Stimulated activated CD4-positive, alpha-beta T cell treated with anti-CD3 and anti-CD28 coated beads, Interleukin-2, amount 100 ng/mL, for 4 hours (primary cell): ENCODE measurements around the gene PRIMA1.

ENCODE experiments used
- DNase-seq: peaks from one replicate; pipeline ENCODE4 v3.0.0-alpha.2; 2020; ENCODE audit warnings: low read depth

Gene PRIMA1

DNA sequence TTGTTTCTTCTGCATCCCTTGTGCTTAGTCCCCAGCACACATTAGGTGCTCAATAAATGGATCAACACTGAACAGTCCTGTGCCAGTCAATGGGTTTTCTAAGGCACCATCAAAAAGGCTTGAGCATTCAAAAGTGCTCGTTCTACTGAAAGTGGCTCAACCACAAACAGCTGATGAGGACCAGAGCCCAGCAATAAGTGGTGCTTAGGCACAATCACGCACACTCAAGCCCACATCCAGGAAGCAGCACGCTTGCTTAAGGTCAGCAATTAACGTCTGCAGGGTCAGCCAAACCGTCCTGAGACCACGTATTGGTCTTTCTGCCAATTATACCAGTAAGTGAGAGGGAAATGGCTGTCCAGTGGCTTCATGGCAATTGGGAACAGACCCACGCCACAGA, 56.5 kb downstream of the PRIMA1 start:
- DNase-seq, result no peak

DNA sequence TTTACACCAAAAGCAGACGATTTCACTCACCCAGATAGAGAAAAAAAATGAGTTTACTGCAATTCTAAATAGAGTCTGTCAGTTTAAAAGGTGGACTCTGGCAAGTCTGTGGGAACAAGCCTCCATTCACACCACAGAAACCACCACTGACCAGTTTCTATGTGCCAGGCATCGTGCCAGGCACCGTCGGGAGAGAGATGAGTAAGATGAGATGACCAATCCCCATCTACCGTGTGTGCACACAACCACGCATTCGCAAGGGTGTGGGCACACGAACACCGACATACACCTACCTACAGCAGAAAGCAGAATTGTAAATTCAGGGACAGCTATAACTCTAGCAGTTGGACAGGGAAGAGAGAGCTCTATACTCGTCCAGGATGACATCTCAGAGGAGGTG, 58.3 kb downstream of the PRIMA1 start:
- no peak for DNase-seq

DNA sequence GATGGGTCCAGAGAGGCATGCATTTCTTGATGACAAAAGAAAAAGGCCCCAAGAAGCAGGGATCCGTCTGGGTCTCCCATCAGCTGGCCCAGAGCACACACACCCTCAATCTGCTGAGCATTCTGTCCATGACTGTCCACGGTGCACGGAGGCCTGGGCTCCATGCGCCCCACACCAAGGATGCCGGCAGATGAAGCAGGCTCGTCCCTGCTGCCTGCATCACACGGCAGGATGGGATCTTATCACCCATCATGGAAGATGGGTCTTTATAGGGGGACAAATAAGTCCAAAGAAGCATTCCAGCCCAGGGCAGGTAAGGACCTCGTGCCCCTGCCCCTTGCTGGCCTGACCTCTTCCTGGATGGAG, 59.7 kb downstream of the PRIMA1 start:
- DNase-seq, result no peak

DNA sequence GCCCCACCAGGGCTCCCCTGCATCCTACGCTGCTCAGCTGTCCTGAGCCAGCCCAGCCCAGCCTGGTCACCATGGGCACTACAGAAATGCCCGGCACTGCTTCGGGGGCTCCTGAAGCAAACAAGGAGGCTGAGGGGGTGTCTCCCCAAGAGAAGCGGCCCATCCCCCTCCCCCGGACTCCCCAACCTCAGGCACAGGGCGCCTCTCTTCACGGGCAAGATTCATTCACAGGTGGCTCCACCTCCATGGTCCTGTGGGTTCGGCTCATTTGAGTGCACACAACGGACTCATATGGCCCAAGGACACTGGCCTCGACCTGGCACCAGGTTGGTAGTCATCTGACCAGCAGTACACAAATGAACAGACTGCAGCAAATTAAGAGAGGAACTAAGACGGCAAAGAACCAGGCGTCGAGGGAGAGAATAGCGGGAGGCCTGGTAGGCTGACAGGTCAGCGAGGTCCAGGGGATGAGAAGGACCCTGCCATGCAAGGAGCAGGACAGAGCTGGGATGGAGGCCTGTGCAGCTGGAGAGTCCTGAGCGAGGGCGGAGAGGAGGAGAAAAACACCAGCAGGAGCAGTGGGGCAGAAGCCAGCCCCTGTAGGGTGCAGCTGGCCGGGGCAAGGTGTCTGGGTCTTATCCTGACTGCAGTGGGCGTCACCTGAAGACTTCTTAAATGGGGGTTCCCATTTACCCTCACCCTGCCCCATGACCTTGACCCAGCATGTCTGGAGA, 60.2 kb downstream of the PRIMA1 start:
- DNase-seq, result no peak

DNA sequence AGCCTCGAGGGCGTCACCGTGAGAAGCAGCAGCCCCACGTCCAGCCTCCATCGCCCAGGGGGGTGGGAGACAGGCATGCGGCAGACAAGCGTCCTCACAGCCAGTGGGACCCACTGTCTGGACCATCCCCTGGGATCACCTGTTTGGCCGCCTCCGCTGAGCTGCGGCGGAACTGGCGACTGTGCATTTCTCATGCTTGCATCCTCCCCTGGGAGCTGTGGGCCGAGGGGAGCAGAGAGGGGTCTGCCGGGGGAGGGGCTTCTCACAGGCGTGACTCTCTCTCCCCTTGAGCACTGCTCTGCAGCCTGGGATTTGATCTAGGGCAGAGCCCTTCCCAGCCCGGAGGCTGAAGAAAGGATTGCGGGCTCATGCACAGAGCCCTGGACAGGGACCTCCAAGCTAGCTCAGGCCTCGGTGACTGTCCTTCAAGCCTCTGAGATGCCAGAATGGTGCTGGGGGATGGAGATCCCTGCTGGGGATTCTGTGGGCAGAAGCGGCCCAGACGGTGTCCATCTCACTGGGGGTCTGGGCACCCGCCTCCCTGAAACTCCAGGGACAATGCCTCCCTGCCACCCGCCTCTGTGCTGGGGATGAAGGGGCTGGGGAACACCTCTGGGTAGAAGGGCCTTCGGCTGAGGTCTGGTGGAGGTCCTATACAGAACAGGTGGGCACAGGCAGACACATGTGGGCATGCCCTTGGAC, 61.1 kb downstream of the PRIMA1 start:
- DNase-seq, result no peak

DNA sequence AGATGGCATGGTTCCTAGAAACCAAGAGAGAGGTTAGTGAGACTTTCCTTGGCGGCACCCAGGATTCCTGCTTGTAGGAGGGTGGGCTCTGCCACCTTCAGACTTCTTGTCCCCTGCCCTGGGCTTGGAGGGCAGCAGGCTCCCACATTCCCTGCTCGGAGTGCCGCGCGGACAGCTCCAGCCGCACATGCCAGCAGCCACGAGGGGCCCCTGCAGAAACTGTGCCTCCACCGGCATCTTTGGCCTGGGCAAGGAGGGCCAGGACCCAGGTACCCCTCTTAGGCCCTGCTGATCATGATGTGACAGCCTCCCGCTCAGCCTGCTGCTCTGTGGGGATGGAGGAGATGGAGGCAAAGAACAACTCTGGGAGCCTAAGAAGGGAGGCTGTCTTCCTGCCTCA, 62.3 kb downstream of the PRIMA1 start:
- no peak for DNase-seq

DNA sequence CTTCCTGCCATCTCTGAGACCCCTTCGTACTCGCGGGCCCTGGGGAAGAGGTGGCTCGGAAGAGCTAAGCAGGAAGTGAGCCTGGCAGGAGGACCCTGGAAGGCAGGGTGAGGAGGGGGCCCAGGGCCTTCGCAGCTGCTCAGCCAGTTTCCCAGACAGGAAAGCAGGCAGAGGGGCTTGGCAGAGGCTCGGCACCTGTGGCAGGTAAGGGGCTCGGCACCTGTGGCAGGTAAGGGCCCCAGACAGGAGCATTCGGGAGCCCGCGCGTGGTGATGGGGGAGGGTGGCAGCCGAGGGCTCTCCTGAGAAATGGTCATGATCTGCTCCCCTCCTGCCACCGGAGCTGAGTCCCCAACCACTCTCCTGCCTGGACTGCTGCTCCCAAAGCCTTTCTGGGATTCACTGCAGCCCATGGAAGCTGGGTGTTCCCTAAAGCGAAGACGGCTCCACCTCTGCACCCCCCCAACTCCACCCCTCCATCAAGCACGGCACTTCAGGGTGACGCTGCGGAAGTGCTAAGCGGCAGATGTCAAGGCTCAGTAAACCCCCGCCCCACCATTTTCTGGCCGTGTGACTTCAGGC, 63.2 kb downstream of the PRIMA1 start:
- no peak for DNase-seq

DNA sequence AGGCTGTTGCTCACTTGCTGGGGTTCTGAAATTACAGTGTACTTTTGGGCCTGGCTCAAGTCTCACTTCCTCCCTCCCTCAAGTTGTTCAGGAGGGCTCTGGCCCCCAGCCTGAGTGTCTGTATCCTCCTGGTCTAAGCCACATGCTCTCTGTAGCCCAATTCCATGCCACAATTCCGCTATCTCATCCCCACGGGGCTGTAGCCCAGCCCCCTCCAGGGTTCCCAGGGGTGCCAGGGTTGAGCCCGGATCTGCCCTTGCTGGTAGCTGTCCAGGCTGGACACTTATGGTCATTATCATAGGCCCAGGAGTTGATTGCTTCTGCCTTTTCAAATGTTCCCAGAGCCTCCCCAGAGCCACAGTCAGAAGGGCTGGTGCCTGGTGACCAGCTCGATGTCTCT, 65.3 kb downstream of the PRIMA1 start:
- DNase-seq, result no peak

DNA sequence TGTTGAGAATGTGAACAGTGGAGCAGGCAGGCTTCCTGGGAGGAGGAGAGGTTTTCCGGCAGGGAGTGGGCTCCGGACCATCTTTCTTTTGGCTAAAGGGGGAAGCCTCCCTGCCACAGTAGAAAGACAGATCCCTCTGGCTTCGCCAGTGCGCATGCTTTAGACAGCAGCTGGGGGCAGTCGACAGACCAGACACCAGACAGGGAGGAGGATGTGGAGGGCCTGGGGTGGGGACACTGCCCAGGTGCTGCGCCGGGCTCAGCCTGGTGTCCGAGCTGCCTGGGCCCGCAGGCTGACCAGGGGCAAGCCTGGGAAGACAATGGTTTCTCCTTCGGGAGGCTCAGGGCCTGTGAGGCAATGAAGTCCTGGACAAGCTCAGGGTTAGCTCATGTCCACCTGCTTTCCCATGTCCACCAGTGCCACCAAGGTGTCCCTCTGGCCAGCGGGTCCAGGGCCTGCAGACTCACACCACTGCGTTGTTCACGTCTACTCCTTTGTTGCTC, 67.3 kb downstream of the PRIMA1 start:
- no peak for DNase-seq

DNA sequence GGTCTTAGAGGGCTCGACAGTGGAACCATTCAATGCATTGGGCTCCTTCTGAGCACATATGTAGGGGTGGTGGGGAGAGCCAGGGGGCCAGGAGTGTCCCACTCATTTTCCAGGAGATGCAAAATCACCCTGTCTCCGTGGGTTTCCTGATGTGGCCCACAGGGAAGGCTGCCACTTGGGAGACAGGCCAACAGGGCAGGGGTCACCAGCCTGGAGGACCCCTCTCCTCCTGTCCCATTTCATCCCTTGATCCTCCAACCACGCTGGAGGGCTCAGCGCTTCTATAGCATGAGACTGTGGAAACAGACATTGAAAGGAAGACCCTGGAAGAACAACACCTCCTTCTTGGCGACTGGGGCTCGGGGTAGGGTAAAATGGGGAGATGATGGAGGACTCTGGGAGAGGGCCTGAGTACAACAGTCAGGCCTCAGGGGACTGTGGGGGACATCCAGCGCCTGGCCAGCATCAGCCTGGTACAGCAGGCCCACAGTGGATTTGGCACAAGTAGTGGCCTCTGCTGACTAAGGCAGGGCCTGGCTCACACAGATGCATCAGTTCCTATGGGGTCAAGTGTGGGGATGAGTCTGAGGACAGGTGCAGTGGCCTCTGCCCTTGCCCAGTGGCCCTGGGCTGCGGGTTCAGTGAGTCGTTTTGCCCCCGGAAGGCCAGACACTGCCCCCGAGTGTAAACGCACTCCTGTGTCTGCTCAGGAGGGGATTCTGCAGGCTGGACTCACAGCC, 68.0 kb downstream of the PRIMA1 start:
- no peak for DNase-seq

DNA sequence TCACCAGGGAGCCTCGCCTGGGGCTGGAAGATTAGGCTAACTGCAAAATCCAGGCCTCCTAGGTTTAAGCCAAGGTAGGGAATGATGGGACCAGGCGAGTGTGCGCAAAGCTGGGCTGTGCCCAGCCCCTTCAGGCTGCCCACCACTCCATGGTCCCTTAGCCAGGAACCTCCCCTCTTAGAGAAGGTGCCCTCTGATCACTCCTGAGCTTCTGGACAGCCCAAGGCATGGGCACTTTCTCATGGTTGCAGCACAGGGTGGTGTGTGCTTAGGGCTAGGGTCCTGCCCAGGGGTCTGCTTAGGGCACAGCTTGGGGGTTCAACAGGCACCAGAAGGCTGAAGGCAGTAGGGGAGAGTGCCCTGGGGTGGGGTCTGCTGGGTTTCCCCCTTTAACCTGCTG, 69.0 kb downstream of the PRIMA1 start:
- no peak for DNase-seq

DNA sequence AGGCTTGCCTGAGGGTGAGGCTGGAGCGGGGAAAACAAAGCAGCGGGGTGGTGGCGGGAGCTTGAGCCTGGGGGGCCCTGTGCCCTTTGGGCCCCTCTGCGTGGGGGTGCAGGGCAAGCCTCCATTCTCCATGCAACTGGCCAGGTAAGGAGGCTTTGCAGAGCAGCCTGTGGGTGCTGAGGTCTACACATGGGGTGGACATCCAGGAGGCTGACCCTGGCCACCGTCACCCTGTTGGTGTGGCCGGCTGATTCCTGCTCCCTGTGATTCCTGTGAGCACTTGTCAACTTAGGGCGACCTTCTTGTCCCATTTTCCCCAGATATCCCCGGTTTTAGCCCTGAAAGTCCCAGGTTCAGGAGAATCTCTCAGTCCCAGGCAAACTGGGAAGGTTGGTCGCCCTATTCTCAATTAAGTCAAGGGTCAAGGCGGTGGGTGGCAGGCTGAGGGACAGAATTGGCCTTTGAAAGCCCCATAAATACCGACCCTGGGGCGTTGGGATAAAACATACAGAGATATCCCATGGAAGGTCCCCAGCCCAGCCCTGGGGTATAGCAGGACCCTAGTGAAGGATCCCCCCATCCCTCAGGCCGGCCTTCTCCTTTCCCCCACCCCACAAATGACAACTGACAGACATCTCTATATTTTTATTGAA, 70.5 kb downstream of the PRIMA1 start:
- no peak for DNase-seq

DNA sequence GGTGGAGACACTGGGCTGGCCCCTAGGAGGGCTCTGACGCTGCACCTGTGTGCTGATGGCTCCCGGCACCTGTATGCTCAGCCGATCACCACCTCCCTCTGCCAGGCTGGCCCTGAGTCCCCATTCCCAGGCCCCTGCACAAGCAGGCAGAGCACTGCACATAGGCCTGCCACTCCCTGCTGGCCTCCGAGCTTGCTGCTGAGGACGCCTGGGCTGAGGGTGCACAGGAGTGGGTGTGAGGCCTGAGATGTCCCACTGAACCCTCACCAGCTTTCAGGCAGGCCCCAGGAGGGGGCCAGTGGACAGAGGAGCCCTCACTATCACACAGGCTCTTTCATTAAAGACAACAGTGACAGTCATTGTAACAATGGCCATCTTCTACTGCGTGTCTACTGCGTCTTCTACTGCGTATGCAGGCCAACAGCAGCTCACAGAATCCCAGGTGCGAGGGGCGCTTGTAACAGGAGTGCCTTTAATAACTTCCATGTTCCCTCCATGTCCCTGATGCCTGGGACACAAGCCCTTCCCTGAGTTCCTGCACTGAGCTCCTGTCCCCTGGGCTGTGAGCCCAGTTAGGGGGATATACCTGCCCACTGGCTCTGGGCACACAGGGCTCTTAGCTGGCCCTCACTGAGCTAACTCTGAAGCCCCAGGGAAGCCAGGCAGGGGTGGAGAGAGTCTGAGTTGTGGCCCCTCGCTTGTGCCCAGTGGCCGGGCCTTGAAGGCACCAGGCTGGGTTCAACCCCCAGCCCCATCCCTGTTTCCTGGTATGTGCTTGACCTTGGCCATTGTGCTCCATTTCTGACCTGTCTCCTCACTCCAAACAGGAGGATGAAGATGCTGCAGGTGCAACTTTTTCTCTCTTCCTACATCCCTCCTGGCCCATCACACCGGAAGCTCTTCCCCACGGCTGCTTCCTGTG, 71.3 kb downstream of the PRIMA1 start:
- DNase-seq, result no peak

DNA sequence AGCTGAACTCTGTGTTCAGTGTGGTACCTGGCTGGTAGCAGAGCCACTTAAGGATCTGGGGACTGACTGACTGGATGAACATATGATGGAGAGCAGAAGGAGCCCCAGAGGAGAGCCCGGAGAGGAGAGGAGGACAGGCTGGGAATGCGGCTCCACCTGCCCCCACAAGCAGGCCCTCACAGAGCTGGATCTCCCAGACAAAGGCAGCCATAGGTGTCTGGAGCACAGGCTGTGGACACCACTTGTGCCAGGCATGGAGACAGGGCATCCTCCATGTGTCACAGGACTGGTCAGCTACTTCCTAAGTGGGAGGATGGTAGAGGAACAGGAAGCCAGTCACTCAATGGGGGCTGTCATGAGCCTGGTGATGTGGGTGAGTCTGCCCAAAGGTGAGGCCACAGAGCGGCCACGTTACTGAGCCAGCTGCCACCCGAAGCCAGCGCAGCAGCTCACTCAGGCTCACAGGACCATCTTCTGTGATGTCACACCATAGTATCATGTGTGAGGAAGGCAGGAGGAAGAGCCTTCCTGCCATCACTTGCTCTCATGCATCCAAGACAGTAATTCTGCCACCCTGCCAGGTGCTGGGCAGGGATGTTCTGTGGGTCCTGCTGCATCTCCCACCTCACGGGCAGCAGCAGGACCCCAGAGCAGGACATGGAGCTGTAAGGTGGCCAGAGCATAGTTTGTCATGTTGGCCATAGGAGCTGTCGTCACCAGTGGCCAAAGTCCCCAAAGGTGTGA, 72.1 kb downstream of the PRIMA1 start:
- no peak for DNase-seq

DNA sequence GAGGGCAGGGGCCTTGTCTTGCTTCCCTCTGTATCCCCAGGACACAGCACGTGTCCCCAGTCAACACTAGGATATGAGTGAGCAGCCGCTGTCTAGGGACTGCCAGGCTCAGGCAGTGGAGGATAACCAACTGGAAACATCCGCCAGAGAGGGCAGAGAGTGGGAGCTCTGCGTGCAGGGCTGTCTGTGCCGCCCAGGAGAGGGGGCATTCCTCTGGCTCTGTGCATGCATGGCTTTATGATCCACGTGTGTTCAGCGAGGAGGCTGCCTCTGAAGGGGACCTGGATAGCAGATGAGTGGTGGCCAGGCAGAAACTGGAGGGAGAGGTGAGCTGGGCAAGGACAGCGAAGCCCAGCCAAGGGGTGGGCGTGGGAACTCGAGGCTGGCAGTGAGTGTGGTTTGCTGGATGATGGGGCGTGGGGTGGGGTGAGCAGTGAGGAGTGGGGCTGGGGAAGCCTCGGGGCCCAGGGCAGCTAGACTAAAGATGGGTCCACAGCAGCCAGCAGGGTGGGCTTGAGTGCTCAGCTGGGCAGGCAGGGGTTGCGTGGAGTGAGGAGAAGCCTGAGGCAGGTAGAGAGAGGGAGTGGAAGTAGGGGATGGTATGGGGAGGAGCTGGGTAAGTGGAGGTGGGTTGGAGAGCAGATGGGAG, 72.9 kb downstream of the PRIMA1 start:
- DNase-seq, result no peak

DNA sequence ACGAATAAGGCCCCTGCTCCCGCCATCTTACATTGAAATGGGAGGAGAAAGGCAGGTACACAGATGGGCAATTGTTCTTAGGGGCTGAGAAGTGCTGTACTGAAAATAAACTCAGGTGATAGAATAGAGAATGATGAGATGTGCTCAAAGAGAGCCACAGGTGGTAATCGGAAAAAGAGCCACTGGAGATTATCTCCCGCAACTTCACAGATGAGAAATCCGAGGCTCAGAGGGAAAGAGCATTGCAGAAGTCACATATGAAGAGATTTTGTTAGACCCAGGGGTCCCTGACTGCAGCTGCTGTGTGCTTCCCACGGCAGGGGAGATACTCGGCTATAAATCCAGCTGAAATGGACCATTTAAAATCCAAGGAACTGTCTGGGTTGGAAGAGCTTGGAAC, 73.7 kb downstream of the PRIMA1 start:
- no peak for DNase-seq

DNA sequence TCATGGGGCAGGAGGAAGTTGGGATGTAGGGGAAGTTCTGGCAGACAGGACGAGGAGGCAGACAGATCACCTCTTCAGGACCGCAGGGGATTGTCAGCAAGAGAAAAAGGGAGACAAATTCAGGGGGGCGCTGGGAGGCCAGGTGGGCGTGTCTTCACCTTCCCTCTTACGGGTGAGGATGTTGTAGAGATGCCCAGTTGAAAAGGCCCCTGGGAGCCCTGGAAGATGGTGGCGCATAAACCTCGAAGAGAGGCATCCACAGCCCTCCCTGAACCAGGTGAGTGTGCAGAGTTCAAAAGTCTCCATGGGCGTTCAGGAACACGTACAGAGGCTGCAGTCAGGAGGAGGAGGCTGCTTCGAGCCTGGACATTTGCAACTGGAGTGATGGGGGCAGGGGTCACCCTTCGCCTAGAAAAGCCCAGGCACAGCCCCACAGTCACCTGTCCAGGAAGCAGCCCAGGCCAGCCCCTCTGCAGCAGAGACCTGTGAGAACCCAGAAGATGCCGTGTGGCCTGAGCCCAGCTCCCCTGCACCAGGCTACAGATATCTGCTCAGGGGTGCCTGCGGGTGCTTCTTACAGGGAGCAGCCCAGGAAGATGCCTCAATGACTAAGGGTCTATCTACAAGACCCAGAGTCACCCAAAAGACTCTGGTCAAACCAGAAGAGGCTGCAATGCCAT, 74.4 kb downstream of the PRIMA1 start:
- DNase-seq, result no peak

DNA sequence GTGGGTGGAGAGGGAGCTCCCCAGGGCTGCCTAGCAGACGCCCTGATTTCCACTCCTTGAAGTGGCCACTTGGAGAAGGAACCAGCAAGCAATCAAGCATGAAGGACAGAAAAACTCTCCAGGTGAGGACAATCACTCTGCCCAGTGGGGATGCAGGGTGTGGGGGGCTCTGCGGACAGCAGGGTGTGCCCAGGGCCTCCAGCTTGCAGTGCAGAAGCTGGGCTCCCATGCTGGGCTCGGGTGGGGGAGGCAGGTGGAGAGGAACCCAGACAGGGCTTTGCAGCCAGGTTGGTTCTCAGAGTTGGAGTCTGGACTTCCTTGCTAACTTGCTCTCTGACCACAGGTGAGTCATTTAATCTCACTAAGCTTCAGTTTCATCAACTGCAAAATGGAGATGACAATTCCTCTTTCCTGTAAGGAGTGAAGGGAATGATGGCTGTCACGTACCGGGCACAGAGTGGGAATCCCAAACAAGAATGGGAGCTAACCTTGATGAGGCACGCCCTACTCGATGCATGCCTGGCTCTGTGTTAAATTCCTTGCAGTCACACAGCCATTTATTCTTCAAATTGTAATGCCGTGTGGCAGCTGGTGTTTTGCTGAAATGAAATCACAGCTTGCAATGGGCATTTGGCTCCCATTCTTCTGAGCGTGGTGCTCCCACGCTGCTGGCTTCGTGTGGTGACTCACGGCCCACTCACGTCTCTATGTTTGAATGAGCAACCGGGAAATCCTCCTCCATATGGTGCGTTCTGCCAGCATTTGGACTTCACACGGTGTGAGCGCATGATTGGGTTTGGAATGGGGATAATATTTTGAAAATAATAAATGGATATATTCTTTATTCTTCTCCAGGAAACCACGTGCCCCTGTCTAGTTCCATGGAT, 75.2 kb downstream of the PRIMA1 start:
- DNase-seq, result no peak
